Measurements from ENCODE around the gene LIPT1. TPM values are rescaled to one million over a fixed set of nuclear protein-coding genes. Genes with fewer than 3 reads are reported as not detected.

LIPT1 gene
- polyA plus RNA-seq, 2 of the 4 experiments (the other 2 are of a cell fraction): 4.8 to 10.9 TPM

- DNase-seq (ENCODE audit: low read depth in 1 of 2, low spot score in 1 of 2): peak; percentile 72 to 96
- peaks cover 26% of the 10 kb centered on the region for H3K4me1 ChIP-seq
- no peaks in the 10 kb centered on the region for H3K9me3 ChIP-seq
- peak within 1 kb of the TSS; percentile 80 to 91 for H3K27ac ChIP-seq
- 0% methylated on average over 32 of the region's 39 CpGs for WGBS (ENCODE audit: missing lambda C conversion rate)
- CTCF ChIA-PET: interaction anchor here (0.9 to 1.2 kb wide), 2 partner anchors 9 to 25 kb away, joined by 3 read pairs; no protein-coding TSS in a partner anchor
- no peak for FAIRE-seq
- POLR2A ChIA-PET: interaction anchor here (0.7 to 2.9 kb wide), 7 partner anchors 12 to 1561 kb away, joined by 3 to 19 read pairs (median 4); partner anchors contain the start of genes C2orf15, EIF5B, LIPT1 and TSGA10
- peak within 1 kb of the TSS; percentile 86 for H3K4me2 ChIP-seq
- peak within 1 kb of the TSS; percentile 94 for H3K4me3 ChIP-seq
- ATAC-seq: peak; percentile 93 to 97
- TF ChIP-seq REST (IDR thresholded peaks at IDR 0.05) (peak; percentile 35; the same call in 1 of the 2 replicates), MYC (IDR thresholded peaks at IDR 0.05; ENCODE audit: borderline replicate concordance, low read length) (peak; percentile 74; the same call in 1 of the 2 replicates), CHD2 (IDR thresholded peaks at IDR 0.05; ENCODE audit: low read length, partially characterized antibody) (peak; percentile 17), MAX (IDR thresholded peaks at IDR 0.05) (peak; percentile 92), RFX5 (IDR thresholded peaks at IDR 0.05) (peak; percentile 76), BCL3 (IDR thresholded peaks at IDR 0.05) (peak; percentile 94), SREBF2 (IDR thresholded peaks at IDR 0.05) (no peak), ESRRA (IDR thresholded peaks at IDR 0.05; ENCODE audit: borderline replicate concordance, low read length) (no peak), GATA3 (IDR thresholded peaks at IDR 0.05; ENCODE audit: borderline replicate concordance) (peak; percentile 50; the same call in 1 of the 2 replicates), ELK1 (IDR thresholded peaks at IDR 0.05; ENCODE audit: low read depth, low read length) (no peak), HES2 (IDR thresholded peaks at IDR 0.05) (no peak), EHF (CRISPR knock-in tag; IDR thresholded peaks at IDR 0.05) (no peak), E2F6 (IDR thresholded peaks at IDR 0.05; ENCODE audit: borderline replicate concordance, low read depth) (peak; percentile 50; the same call in 1 of the 2 replicates), KDM5A (IDR thresholded peaks at IDR 0.05) (peak; percentile 74), CHD4 (IDR thresholded peaks at IDR 0.05; ENCODE audit: borderline replicate concordance) (no peak), ZC3H11A (IDR thresholded peaks at IDR 0.05) (no peak; the same call in 1 of the 2 replicates), CBX8 (IDR thresholded peaks at IDR 0.05) (no peak), EHMT2 (IDR thresholded peaks at IDR 0.05; ENCODE audit: low read depth) (no peak), FOXS1 (CRISPR knock-in tag; IDR thresholded peaks at IDR 0.05) (no peak), PHF8 (IDR thresholded peaks at IDR 0.05; ENCODE audit: borderline replicate concordance, low read depth) (peak; percentile 79), CEBPB (IDR thresholded peaks at IDR 0.05) (0 out of 4 replicates have a peak, but pooled peaks of 1 of the 2 experiments have one; percentile 22), PBX3 (IDR thresholded peaks at IDR 0.05) (no peak; the same call in 1 of the 2 replicates), FOSL2 (IDR thresholded peaks at IDR 0.05) (no peak), FOSL2 (CRISPR knock-in tag; IDR thresholded peaks at IDR 0.05) (0 out of 2 replicates have a peak, but pooled peaks have one; percentile 10), HMGXB4 (CRISPR knock-in tag; IDR thresholded peaks at IDR 0.05; ENCODE audit: borderline replicate concordance) (no peak), USF2 (IDR thresholded peaks at IDR 0.05) (peak; percentile 90), ZNF302 (CRISPR knock-in tag; IDR thresholded peaks at IDR 0.05) (no peak)
Measured at GRCh38 chr2:99180755-99181623, 26.2 kb downstream of the LIPT1 start, which contains the start of the genes MITD1 and MRPL30. TSS of gene MITD1 (minus strand) at chr2:99181058. CDS start at chr2:99180981, 77 bp downstream. TSS of gene MRPL30 (plus strand) at chr2:99181184. CDS start at chr2:99186204, 5,020 bp downstream.
